ENCODE results near the gene RNU2-1. TPM values are rescaled to one million over a fixed set of nuclear protein-coding genes. Genes with fewer than 3 reads are reported as not detected.

RNU2-1 gene
- total RNA-seq, 2 experiments from 2014 or later: 7,127 to 8,381 TPM

DNA sequence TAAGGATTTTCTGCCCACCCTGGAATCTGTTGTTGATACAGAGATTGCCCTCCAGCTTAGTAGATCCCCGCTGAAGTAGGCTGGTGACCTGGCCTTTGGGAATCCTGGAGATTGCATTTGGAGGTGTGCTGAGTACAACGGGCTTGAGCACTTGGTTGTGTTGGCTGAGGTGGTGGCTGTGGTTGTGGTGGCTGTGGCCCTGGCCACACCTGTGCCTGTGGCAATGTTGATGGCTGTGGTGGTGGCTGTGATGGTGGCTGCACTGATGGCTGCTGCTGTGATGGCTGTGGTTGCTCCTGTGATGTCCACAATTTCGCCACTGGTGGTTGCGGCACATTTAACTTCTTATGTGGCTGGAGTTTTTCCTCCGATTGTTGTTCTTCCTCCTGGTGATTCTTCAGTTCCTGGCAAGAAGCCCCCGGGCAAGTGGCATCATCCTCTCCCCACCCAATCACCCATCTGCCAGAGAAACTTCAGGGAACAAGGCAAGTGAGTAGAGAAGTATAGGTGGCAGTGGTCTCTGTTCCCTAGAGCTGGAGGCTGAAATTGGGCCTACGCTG lies 9.6 kb downstream of the RNU2-1 start:
- POLR2A ChIA-PET: interaction anchor here (0.5 to 1.3 kb wide), 3 partner anchors 88 to 99 kb away, joined by 3 to 8 read pairs (median 7); partner anchors contain the start of gene BRCA1
- Mint-ChIP-seq H3K27me3 (no peaks in the 10 kb centered on the region), H3K27ac (no peak overlapping the region), H3K4me3 (no peak overlapping the region), H3K4me1 (peaks cover 8% of the 10 kb centered on the region), H3K9me3 (no peaks in the 10 kb centered on the region), H3K36me3 (peaks cover 8% of the 10 kb centered on the region)
- ATAC-seq (ENCODE audit: low read depth) (no peak), DNase-seq (no peak)

DNA sequence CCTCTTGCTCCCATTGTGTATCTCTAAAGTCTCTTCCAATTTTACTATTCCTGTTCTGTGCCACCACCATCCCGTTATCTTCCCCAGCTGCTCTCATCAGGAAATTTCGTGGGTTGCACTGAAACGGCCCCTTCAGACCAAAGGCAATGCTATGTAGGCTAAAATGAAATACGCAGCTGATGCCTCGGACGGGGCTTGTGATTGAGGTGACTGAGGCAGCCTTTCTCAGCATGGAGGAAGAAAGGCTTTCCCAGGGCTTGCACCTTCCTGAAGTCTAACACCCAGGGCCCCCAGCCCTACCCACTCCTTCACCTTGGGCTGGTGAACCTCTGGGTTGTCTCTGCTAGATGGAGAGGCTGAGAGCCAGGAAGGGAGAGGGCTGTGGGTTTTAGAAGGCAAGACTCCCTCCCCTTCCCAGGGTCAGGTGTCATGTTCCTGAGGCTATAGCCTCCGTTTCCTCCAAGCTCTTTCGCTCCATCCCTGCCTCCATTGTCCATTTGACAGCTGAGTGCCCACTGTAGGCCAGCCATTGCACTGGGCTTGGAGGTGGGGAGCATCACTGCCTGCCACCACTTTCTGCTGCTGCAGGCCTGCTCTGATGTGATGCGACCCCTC lies 13.2 kb downstream of the RNU2-1 start:
- ATAC-seq (ENCODE audit: low read depth) (no peak), DNase-seq (no peak)
- no peaks in the 10 kb centered on the region for H3K27me3 Mint-ChIP-seq
- POLR2A ChIA-PET: interaction anchor here (0.8 to 10.4 kb wide), 2 partner anchors 9 to 95 kb away, joined by 3 to 221 read pairs; partner anchors contain the start of gene TMEM106A
- peaks cover 21% of the 10 kb centered on the region for H3K4me1 Mint-ChIP-seq
- peaks cover 18% of the 10 kb centered on the region for H3K36me3 Mint-ChIP-seq
- no peak overlapping the region for H3K27ac Mint-ChIP-seq
- no peaks in the 10 kb centered on the region for H3K9me3 Mint-ChIP-seq
- no peak overlapping the region for H3K4me3 Mint-ChIP-seq

DNA sequence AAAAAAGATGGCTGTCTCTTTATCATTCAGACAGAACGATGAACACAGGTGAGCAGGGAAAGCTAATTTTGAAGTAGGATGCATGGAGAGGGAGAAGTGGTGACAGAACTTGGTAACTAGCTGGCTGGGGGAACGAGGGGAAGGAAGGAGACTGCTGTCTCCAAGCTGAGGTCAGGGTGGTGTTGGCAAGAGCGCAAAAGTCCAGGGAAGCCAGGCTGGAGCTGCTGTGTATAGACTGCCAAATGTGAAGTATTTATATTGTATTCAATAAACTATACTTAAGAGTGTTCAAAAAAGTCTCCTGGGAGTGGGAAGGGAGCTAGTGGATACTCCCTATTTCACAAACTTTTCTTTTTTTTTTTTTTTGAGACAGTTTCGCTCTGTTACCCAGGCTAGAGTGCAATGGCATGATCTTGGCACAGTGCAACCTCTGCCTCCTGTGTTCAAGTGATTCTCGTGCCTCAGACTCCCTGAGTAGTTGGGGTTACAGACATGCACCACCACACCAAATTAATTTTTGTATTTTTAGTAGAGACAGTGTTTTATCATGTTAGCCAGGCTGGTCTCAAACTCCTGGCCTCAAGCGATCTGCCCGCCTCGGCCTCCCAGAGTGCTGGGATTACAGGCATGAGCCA lies 13.9 kb downstream of the RNU2-1 start:
- H3K36me3 Mint-ChIP-seq: peaks cover 22% of the 10 kb centered on the region
- POLR2A ChIA-PET: interaction anchor here (0.6 to 10.4 kb wide), 3 partner anchors 8 to 476 kb away, joined by 3 to 221 read pairs (median 4); partner anchors contain the start of gene TMEM106A
- H3K4me1 Mint-ChIP-seq: peaks cover 21% of the 10 kb centered on the region
- DNase-seq: no peak
- no peak overlapping the region for H3K4me3 Mint-ChIP-seq
- H3K27me3 Mint-ChIP-seq: no peaks in the 10 kb centered on the region
- H3K9me3 Mint-ChIP-seq: no peaks in the 10 kb centered on the region
- ATAC-seq (ENCODE audit: low read depth): no peak
- peak overlapping the region; percentile 44 for H3K27ac Mint-ChIP-seq

DNA sequence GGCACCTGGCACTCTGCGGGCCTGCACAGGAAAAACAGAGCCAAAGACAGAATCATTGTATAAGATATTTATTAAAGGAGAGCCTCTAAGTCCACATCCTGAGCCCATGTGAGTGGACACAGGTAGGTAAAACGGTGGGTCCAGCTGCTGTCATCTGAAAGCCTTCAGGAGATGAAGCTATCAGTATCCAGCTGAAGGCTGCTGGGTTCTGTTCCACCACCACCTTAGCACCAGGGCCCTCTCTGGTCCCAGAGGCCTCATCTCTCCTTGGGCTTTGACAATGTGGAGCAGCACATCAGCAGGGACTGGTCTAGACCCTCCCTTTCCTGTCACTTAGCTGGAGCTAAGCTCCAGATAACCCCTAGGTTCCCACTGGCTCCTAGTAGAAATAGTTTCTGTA lies 14.8 kb downstream of the RNU2-1 start:
- peaks cover 18% of the 10 kb centered on the region for H3K4me1 Mint-ChIP-seq
- H3K4me3 Mint-ChIP-seq: no peak overlapping the region
- DNase-seq: no peak
- H3K9me3 Mint-ChIP-seq: no peaks in the 10 kb centered on the region
- H3K27ac Mint-ChIP-seq: peak overlapping the region; percentile 12
- POLR2A ChIA-PET: interaction anchor here (1.0 to 10.4 kb wide), 2 partner anchors 19 to 97 kb away, joined by 4 to 221 read pairs; no protein-coding TSS in a partner anchor
- H3K27me3 Mint-ChIP-seq: no peaks in the 10 kb centered on the region
- no peak for ATAC-seq (ENCODE audit: low read depth)
- H3K36me3 Mint-ChIP-seq: peaks cover 19% of the 10 kb centered on the region

DNA sequence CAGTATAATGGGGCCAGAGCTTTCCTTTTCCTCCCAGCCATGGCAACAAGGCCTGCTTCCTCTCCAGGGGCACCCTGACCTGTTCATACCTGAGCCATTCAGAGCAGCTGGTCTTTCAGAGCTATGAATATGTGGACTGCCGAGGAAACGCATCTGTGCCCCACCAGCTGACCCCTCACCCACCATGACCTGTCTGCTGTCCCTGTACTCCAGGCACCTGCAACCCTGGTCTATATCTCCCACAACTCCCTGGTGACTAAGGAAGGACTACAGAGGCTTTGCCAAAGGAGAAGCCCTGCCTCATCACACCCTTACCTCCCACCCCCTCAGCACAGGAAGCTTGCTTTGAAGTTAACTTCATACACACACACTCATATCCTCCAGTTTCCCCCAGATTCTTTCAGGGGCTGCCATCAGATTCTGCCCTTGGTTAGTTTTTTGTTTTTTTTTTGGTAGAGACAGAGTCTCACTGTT lies 16.1 kb downstream of the RNU2-1 start:
- Mint-ChIP-seq H3K27me3 (no peaks in the 10 kb centered on the region), H3K27ac (peak overlapping the region; percentile 82), H3K36me3 (peaks cover 17% of the 10 kb centered on the region), H3K9me3 (no peaks in the 10 kb centered on the region), H3K4me1 (peaks cover 25% of the 10 kb centered on the region), H3K4me3 (peak overlapping the region; percentile 25)
- DNase-seq: no peak
- ATAC-seq (ENCODE audit: low read depth): peak; percentile 78
- POLR2A ChIA-PET: interaction anchor here (0.8 to 10.4 kb wide), 4 partner anchors 9 to 143 kb away, joined by 3 to 221 read pairs (median 5); partner anchors contain the start of gene NBR1

DNA sequence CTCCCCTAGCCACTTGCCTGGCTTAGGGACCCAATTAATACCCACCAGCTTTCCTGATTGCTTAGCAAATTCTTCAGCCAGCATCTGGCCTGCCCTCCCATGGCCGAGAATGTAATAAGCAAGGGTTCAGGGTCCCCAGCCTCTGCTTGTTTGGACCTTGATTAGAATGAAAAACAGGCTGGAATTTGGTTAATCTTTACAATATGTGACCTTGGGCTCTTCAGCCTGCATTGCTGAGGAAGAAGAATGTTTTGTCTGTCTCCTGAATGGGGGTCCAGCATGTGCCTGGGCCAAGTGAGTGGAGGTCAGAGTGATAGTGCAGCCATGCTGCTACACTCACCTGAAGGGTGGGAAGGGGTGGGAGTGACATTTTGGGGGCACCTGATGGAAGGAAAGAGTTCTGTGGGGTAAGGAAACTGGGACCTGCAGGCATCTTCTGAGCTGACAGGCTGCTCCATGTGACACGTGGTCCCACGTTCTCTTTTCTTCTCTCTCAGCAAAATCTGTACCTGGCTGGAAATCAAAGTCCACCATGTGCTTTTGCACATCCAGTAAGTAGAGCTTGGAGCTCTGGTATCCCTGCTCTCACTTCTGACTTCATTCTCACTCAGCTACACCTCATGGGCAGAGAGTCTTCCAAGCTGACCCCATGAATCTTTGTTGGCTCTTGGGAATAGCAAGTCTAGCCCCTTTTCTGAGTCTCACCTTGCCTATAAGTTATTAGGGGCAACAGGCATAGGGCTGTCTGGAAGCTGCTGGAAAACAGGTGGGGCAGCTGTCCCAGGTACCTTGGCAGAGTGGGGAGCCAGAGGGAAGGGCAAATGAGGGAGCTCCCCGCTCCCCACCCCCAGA lies 16.8 kb downstream of the RNU2-1 start:
- Mint-ChIP-seq H3K4me1 (peaks cover 30% of the 10 kb centered on the region), H3K27me3 (no peaks in the 10 kb centered on the region), H3K9me3 (no peaks in the 10 kb centered on the region), H3K36me3 (peaks cover 17% of the 10 kb centered on the region), H3K27ac (peak overlapping the region; percentile 82), H3K4me3 (no peak overlapping the region)
- DNase-seq (no peak), ATAC-seq (ENCODE audit: low read depth) (no peak)
- POLR2A ChIA-PET: interaction anchor here (0.8 to 10.4 kb wide), 5 partner anchors 10 to 143 kb away, joined by 3 to 221 read pairs (median 4); partner anchors contain the start of gene NBR1

DNA sequence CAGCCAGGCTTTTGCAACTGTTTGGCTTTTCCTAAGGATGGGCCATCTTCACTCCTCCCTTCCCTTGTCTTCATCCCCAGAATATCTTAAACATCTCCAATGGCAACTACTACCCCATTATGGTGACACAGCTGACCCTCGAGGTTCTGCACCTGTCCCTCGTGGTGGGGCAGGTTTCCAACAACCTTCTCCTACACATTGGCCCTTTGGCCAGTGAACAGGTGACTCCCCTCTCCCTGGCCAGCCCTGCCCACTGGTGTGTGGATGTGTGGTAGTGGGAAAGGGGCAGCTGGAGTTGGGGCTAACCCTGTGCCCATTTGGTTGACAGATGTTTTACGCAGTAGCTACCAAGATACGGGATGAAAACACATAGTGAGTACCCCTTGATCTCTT lies 17.4 kb downstream of the RNU2-1 start:
- no peak for ATAC-seq (ENCODE audit: low read depth)
- DNase-seq: no peak
- Mint-ChIP-seq H3K4me1 (peaks cover 30% of the 10 kb centered on the region), H3K27me3 (no peaks in the 10 kb centered on the region), H3K36me3 (peaks cover 17% of the 10 kb centered on the region), H3K27ac (no peak overlapping the region), H3K4me3 (no peak overlapping the region), H3K9me3 (no peaks in the 10 kb centered on the region)
- POLR2A ChIA-PET: interaction anchor here (1.1 to 10.4 kb wide), 3 partner anchors 10 to 100 kb away, joined by 3 to 221 read pairs (median 4); partner anchors contain the start of gene NBR1

DNA sequence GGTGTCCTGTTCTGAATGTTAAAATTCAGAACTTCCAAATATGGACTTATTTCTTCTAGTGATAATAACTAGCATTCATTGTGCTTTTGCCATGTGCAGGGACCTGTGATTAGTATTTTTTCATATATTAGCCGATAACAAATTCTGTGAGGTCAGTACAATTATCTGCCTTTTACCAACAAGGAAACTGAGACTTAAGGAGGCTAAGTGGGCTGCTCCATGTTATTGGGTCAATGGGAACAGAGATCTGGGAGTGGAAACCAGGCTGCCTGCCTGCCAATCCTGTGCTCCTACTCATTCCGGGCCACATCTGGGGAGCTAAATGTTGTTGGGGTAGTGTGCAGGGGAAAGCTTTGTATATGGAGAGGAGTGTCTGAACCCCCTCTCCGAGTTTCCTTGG lies 18.4 kb downstream of the RNU2-1 start:
- no peak for ATAC-seq (ENCODE audit: low read depth)
- Mint-ChIP-seq H3K4me1 (peaks cover 33% of the 10 kb centered on the region), H3K27me3 (no peaks in the 10 kb centered on the region), H3K9me3 (no peaks in the 10 kb centered on the region), H3K4me3 (no peak overlapping the region), H3K36me3 (peaks cover 17% of the 10 kb centered on the region), H3K27ac (no peak overlapping the region)
- no peak for DNase-seq
- POLR2A ChIA-PET: interaction anchor here (10.4 kb wide), 1 partner anchor 101 kb away, joined by 221 read pairs; no protein-coding TSS in a partner anchor

DNA sequence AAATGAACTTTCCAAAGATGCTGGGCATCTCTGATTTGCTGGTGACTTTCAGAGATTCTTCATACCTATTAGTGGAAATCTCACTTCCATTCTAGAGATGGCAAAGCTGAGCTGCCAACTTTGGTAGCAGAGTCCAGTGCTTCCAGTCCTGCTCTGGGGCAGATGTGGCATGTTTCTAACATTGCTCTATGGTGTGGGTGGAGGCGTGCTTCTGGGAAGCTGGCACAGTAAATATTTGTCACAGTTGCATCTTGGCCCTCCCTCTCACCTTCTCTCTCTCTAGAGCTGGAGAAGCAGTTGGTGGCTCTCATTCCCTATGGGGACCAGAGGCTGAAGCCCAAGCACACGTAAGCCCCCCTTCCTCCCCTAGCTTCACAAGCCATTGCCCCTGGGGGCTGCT lies 20.2 kb downstream of the RNU2-1 start:
- H3K36me3 Mint-ChIP-seq: peaks cover 12% of the 10 kb centered on the region
- ATAC-seq (ENCODE audit: low read depth): no peak
- H3K4me1 Mint-ChIP-seq: peaks cover 26% of the 10 kb centered on the region
- H3K9me3 Mint-ChIP-seq: no peaks in the 10 kb centered on the region
- H3K27ac Mint-ChIP-seq: peak overlapping the region; percentile 21
- POLR2A ChIA-PET: interaction anchor here (0.6 to 10.4 kb wide), 5 partner anchors 42 to 604 kb away, joined by 3 to 221 read pairs (median 3); partner anchors contain the start of genes NBR1 and TUBG1
- H3K4me3 Mint-ChIP-seq: peak overlapping the region; percentile 98
- no peaks in the 10 kb centered on the region for H3K27me3 Mint-ChIP-seq
- DNase-seq: no peak

DNA sequence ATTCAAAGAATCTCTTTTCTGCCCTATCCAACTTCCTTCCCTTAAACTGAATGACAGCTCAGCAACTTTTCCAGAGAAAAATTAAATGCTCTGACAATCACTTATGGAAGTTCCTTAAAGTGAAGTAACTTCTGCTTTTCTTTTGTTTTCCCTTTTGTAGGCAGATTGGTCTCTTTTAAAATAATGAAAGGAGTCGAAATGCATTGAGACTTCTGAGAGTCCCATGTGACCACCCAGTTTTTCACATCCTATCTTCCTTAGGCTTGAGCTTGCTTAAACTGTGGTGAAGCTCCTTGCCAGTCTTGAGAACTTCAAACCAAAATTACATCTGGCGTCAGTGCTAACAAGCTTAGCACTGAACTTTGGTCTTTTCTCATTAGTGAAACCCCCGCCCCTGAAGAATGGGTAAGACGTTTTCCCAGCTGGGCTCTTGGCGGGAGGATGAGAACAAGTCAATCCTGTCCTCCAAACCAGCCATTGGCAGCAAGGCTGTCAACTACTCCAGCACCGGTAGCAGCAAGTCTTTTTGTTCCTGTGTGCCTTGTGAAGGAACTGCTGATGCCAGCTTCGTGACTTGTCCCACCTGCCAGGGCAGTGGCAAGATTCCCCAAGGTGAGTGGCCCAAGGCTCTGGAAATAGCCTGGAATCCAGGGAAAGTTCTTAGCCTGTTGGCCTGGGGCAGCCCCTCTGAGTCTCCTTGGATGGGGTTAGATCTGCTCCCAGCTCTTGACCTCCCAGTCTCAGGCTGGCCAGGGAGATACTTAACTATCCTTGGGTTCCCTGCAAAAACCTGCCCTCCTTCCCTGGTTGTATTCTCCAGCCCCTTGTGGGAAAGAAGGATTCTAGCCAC lies 20.9 kb downstream of the RNU2-1 start:
- Mint-ChIP-seq H3K4me3 (peak overlapping the region; percentile 98), H3K27ac (peak overlapping the region; percentile 94), H3K9me3 (no peaks in the 10 kb centered on the region), H3K36me3 (peaks cover 16% of the 10 kb centered on the region), H3K4me1 (peaks cover 23% of the 10 kb centered on the region), H3K27me3 (no peaks in the 10 kb centered on the region)
- no peak for DNase-seq
- ATAC-seq (ENCODE audit: low read depth): no peak
- POLR2A ChIA-PET: interaction anchor here (0.6 to 10.4 kb wide), 9 partner anchors 9 to 603 kb away, joined by 3 to 221 read pairs (median 4); partner anchors contain the start of genes BRCA1, NBR1, RPL27 and TUBG1

DNA sequence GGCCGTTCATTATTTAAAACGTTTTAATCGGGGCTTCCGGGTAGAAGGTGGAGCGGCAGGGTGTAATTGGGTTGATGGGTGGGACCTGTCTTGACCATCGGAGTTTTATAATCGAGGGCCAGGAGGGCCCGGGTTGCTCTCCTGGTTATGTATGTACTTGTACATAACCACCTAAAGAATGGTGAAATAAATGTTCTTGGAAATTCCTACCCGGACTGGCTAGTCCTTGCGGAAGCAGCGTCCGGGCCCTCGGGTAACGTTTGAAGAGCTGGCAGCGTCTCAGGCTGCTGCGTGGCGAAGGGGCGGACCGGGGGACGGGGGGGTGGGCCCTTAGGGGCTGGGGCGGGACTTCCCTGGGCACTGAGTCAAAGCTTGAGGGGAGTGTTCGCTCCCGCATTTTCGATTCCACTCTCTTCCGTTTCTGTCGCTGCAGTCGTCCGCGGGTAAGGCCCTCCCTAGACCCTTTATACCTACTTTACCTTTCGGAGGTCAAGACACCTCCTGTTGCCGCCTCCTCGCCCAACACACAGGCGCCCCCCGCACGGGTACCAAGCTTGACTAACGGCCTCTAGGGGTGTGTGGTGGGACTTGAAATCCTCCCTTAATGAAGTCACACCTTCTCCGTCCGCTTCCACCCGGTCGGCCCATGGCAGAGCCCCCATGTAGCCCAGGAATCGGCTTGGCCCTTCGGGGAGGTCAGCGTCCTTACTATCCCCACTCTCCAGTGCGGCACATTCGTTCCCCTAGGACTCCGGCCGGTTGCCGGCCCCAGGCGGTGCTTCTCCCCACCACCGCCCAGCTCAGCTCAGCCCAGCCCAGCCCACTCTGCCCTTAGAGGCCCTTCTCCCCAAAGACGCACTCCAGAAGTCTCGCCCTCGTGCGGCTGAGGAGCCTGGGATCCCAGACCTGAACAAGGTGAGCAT lies 22.0 kb downstream of the RNU2-1 start, which contains the start of gene TMEM106A:
TSS of gene TMEM106A (plus strand) at position 396 of the 923 bp plus-strand sequence. CDS start 1,167 bp downstream, outside the sequence.
- DNase-seq (peak; percentile 80), ATAC-seq (ENCODE audit: low read depth) (peak; percentile 90)
- Mint-ChIP-seq H3K9me3 (no peaks in the 10 kb centered on the region), H3K27me3 (no peaks in the 10 kb centered on the region), H3K4me1 (peaks cover 18% of the 10 kb centered on the region), H3K36me3 (peaks cover 18% of the 10 kb centered on the region), H3K4me3 (peak within 1 kb of the TSS; percentile 98), H3K27ac (peak within 1 kb of the TSS; percentile 94)
- POLR2A ChIA-PET: interaction anchor here (0.5 to 10.4 kb wide), 16 partner anchors 9 to 272 kb away, joined by 3 to 221 read pairs (median 4); partner anchors contain the start of genes BRCA1, DHX8, NBR1 and RPL27

All from activated naive CD8-positive, alpha-beta T cell treated with anti-CD3 and anti-CD28 coated beads, Interleukin-2, amount 10 ng/mL, durations not matched to agents 7 days and 5 days (primary cell).